IPS-15b (cell line): ENCODE measurements around the gene MRPL23.

ENCODE experiments used
- H3K27me3 ChIP-seq: one replicate; pipeline ENCODE4 v1.6.1; 2013; ENCODE audit warnings: low read length; ENCODE audit not compliant: control insufficient read depth, insufficient read depth
- H3K36me3 ChIP-seq: one replicate; pipeline ENCODE4 v1.6.1; 2013; ENCODE audit warnings: low read length; ENCODE audit not compliant: control insufficient read depth, insufficient read depth
- H3K4me1 ChIP-seq: one replicate; pipeline ENCODE4 v1.6.1; 2013; ENCODE audit warnings: mild to moderate bottlenecking, low read length; ENCODE audit not compliant: control insufficient read depth, insufficient read depth
- H3K4me3 ChIP-seq: one replicate; pipeline ENCODE4 v1.5.1; 2013; ENCODE audit warnings: low read depth, low read length
- H3K9ac ChIP-seq: one replicate; pipeline ENCODE4 v1.6.1; 2013; ENCODE audit warnings: low read depth, mild to moderate bottlenecking, low read length
- H3K9me3 ChIP-seq: one replicate; pipeline ENCODE4 v1.6.1; 2013; ENCODE audit warnings: mild to moderate bottlenecking, low read length; ENCODE audit not compliant: control insufficient read depth, insufficient read depth

Gene MRPL23

DNA sequence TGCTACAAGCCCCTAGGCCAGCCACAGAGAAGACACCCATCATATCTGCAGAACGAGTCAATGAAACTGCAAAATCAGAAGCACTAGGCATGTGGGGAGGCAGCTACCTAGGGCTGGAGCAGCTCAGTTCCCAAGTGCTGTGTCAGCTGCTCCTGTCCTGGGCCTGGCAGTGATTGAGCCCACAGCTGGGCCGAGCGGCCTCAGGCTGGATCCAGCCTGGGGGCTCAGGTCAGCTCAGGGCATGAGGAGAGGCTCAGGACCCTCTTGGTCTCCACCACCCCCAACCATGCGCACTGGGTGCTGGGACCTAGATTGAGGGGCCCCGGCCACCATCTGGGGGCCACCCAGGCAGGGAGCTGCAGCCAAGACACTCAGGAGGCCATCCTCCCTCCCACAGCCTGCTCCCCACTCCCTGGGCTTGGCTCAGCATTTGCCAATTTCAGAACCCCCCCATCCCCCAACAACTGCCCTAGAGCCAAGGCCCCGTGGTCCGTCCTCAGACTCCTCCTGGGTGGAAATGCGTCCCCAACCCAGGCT lies 30.1 kb upstream of the MRPL23 start:
- H3K9me3 ChIP-seq, result no peaks in the 10 kb centered on the region
- H3K36me3 ChIP-seq, result no peaks in the 10 kb centered on the region
- no peak overlapping the region for H3K4me3 ChIP-seq
- H3K4me1 ChIP-seq, result no peaks in the 10 kb centered on the region
- no peaks in the 10 kb centered on the region for H3K27me3 ChIP-seq
- H3K9ac ChIP-seq, result peak overlapping the region; percentile 24

DNA sequence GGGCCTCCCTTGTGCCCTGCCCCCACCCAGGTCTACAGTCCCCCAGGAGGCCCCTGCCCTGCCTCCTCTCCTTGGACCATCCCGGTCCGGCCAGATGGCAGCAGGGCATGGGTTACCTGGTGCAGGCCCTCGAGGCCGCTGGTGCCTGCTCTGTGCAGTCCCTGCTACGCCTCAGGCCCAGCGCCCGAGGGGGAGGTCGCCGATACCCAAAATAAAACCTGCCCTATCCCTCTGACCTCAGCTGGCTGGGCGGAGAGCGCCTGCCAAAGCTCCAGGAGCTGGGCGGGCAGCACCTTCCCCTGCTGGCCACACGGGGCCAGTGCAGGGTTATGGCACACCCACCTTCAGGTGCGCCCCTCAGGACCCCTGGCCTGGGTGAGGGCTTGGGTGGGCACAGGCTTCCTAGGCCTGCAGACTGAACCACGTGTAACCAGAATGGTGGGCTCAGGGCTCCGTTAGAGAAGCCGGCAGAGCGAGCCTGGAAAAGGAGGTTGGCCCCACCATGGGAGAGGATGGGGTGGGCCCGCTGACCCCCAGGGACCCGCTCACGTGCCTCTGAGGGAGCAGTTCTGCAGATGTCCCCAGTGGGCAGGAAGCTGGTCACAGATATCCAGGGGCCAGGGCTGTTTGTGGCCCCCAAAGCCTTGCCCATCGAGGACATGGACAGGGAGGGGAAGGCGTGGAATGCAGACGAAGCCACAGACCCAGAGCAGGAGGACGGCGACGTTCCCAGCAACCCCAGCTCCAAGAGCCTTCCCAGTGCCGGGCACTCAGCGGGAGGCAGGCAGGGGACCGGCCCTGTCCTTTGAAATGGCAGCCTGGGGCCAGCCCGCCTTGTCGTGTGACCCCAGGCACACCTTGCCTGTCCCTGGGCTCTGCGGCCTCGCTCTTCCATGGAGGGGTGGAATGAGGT lies 29.4 kb upstream of the MRPL23 start:
- H3K27me3 ChIP-seq, result no peaks in the 10 kb centered on the region
- no peaks in the 10 kb centered on the region for H3K4me1 ChIP-seq
- H3K36me3 ChIP-seq, result no peaks in the 10 kb centered on the region
- H3K4me3 ChIP-seq, result no peak overlapping the region
- no peaks in the 10 kb centered on the region for H3K9me3 ChIP-seq
- H3K9ac ChIP-seq, result peak overlapping the region; percentile 24

DNA sequence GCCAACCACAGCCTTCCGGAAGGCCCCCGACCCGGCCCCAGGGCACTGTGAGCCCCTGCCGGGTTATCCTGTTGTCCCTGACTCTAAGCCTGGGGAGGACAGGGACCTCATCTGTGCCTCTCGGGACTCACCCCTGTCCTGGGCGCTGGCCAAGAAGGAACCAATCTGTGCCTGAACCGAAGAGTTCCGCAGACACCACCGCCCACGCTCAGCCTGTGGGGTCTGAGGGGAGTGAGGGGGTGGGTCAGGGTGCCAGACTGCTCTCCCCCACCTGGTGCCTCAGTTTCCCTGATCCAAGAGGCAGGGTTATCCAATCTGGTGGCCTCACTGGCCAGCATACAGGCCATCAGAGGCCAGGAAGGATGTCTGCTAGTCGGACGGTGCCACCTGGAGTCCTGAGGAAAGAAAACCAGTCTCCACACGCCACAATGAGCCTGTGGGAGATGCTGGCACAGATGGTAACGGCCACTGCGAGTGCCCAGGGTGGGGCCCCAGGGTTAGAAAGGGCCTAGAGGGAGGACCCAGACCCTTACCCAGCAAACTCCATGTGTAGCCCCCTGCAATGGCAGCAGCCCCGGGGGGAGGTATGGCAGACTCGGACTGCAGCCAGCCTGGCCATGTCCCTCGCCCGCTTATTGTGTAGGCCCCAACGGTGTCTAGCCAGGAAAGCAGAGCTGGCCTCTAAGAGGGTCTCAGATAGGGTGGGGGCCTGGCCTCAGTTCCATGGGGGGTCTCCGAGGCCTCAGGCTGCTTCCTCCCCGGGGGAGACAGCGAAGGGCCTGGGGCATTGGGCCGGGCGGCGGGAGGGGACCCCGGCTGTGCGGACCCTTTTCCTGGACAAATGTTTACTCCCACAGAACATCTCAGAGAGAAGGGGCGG lies 28.5 kb upstream of the MRPL23 start:
- H3K9ac ChIP-seq, result no peak overlapping the region
- no peaks in the 10 kb centered on the region for H3K27me3 ChIP-seq
- no peak overlapping the region for H3K4me3 ChIP-seq
- no peaks in the 10 kb centered on the region for H3K4me1 ChIP-seq
- no peaks in the 10 kb centered on the region for H3K9me3 ChIP-seq
- H3K36me3 ChIP-seq, result no peaks in the 10 kb centered on the region

DNA sequence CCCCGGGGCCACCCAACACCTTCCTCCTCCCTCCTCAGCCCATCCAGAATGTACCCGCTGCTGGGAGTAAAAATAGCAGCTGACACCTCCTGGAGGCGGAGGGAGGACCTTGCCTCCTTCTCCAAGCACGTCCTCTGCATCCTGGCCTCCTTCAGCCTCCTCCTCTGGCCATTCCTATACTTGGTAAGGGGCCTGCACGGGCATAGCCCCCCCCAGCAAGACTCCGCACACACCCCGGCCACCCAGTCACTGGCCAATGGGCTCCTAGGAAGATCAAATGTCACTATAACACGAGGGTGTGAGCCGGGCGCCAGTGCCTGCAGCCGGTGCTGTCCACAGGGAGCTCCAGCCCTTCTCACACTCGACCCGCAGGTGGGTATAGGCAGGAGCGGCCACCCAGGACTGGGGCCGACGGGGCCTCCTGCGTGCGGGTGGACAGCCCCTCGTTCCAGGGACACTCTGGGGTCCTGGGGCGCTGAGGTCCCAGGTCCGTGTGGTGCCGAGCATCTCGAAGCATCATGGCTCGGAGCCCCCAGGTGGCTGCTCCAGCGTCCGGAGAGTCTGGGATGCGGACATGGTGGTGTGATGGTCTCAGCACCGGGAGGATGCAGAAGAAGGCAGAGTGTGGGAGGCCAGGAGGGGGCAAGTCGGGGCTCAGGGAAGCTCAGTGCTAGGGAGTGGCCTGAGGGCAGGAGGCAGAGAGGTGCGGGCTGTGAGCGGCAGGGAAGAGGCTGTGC lies 27.6 kb upstream of the MRPL23 start, which contains the start of gene TNNT3:
Gene TNNT3 (plus strand): TSS at position 313 of the 737 bp plus-strand sequence. CDS start 3,172 bp downstream, outside the sequence.
- H3K4me3 ChIP-seq, result no peak within 1 kb of the TSS
- no peak within 1 kb of the TSS for H3K9ac ChIP-seq
- H3K9me3 ChIP-seq, result no peaks in the 10 kb centered on the region
- no peaks in the 10 kb centered on the region for H3K36me3 ChIP-seq
- H3K4me1 ChIP-seq, result no peaks in the 10 kb centered on the region
- H3K27me3 ChIP-seq, result no peaks in the 10 kb centered on the region

DNA sequence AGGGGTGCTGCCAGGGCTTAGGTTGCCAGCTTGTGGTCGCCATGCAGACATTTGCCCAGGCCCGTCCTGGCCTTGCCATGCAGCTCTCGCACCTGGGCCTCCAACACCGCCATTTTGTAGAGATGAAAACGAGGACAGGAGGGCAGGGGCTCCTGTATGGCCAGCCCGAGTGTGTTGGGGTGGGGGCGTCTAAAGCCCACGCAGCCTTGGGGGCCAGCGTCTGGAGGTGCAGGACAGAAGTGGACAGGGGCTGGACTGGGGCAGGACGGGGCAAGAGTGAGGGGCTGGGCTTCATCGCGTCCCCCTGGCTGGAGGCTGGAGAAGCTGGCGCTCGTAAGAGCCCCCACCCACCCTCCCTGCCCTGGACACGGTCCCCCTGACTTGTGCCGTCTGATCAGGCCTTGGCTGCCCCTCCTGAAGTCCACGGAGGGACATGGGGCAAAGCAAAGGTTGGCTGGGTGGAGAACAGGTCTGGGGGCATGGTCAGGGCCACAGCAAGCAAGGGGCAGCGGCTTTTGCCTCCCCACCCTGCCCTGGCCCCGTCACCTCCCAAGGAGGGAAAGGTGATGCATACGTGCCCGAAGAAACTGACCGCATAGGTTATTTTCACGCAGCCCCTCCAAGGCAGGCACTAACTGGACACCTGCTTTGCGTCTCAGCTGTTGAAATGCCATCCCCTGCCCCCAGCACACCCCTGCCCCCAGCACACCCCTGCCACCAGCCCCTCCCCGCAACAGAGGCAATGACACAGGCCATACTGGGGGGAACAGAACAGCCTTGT lies 26.8 kb upstream of the MRPL23 start:
- no peaks in the 10 kb centered on the region for H3K36me3 ChIP-seq
- H3K9me3 ChIP-seq, result no peaks in the 10 kb centered on the region
- H3K4me3 ChIP-seq, result no peak overlapping the region
- no peaks in the 10 kb centered on the region for H3K4me1 ChIP-seq
- H3K9ac ChIP-seq, result no peak overlapping the region
- H3K27me3 ChIP-seq, result no peaks in the 10 kb centered on the region

DNA sequence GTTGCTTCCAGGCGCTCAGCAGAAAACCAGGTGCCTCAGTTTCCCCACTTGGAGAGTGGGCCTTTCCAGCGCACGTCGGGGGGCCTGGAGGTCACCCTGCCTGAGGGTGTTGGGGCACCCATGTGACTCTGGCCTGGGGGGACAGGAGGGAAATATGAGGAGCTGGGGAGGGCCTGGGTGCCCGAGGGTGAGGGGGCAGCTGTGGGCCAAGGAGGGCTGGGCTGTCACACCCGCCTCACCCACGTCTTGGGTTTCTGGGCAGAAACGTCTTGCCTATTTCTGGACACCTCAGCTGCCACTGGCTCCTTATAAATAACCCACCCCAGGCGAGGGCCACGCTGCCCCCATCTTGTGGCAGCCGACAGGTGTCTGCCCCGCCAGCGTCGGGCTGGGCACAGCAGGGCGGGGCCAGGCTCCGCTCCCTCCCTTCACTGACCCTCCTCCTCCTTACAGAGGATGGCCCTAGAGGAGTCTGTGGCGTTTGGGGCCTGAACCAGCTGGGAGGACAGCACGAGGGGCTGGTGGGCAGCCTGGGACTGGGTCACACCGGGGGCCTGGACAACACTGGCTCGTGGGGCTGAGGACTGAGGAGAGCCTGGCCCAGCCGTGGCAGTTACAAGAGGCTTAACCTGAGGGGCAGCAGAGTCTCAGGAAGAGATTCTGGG lies 26.1 kb upstream of the MRPL23 start:
- Histone ChIP-seq H3K4me3 (no peak overlapping the region), H3K4me1 (no peaks in the 10 kb centered on the region), H3K36me3 (no peaks in the 10 kb centered on the region), H3K27me3 (no peaks in the 10 kb centered on the region), H3K9ac (no peak overlapping the region), H3K9me3 (no peaks in the 10 kb centered on the region)

DNA sequence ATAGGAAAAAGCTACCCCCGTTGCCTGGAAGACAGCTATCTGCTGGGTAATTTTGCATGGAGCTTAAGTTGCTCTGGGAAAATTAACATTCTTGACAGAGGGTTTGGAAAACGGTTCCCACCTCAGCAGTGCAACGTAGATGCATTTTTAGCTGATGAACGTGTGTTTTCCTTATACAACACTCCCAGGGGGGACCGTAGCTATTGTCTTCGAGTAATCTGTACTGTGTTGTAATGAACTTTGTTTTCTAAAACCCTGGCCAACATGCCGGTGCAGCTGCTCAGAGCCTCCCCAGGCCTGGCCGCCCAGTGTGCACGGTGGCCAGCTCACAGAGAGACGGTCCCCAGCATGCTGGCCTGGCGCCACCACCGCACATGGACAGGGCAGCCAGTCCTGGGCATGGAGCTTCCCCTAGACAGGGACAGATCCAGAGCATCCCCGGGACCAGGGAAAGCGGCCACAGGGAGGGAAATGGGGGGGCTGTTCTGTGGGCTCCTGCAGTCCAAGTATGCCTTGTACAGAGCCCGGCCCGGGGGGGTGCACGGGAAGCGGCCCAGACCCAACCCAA lies 25.5 kb upstream of the MRPL23 start:
- no peaks in the 10 kb centered on the region for H3K4me1 ChIP-seq
- H3K9ac ChIP-seq, result no peak overlapping the region
- no peak overlapping the region for H3K4me3 ChIP-seq
- no peaks in the 10 kb centered on the region for H3K9me3 ChIP-seq
- H3K27me3 ChIP-seq, result no peaks in the 10 kb centered on the region
- no peaks in the 10 kb centered on the region for H3K36me3 ChIP-seq

DNA sequence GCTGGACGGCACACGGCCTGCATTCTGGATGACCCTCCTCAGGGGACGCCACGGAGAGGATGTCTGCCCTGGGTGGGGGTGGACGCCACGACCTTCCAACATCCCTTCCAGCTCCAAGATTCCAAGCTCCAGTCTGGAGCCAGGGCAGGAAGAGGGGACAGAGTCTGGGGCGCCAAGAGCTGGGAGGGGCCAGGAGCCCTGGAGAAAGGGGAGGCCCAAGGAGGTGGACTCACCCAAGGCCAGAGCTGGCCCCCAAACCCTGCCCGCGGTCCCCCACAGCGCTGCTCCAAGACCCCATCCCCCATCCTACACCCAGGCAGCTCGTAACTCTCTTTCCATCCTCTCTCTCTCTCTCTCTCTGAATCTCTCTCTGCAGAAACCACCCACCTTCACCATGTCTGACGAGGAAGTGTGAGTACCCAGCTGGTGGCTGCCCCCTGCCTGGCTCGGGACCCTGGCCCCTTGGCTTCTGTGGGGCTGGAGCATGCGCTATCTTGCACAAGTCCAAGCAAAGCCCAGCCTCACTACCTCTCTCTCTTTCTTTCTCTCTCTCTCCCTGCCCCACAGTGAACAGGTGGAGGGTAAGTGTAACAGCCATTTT lies 24.6 kb upstream of the MRPL23 start:
- no peaks in the 10 kb centered on the region for H3K4me1 ChIP-seq
- H3K9ac ChIP-seq, result no peak overlapping the region
- no peaks in the 10 kb centered on the region for H3K9me3 ChIP-seq
- no peaks in the 10 kb centered on the region for H3K36me3 ChIP-seq
- no peak overlapping the region for H3K4me3 ChIP-seq
- H3K27me3 ChIP-seq, result no peaks in the 10 kb centered on the region

DNA sequence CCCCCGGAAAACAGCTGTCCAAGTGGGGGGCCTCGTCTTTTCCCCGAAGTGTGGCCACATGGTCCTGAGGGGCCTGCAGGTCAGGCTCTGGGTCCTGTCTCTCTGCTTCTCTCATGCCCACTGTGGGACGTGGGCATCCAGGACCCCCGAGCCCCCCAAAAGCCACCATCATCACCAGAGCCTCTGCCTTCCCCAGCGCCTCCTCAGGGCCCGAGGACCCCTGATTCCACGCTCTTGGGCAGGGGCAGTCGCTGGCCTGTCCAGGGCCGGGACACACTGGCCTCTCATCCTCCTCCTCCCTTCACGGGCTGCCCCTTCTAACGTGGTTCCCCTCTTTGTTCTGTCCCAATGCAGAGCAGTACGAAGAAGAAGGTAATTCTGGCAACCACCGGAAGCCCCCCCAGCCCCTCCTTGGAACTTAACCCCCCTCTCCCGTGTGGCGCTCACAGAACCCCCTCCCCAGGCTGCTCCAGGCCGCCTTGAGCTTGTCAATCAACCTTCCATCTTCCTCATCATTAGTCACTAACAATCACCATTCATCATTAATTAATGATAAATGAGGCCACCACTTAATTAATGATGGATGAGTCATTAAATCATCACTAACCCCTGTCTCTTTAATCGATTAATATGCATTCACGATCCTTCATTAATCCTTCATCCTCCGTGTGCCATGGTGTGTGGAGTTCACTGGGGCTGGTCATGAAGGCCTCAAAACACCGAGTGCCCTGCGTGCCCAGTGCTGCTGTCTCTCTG lies 23.8 kb upstream of the MRPL23 start:
- Histone ChIP-seq H3K4me1 (no peaks in the 10 kb centered on the region), H3K36me3 (no peaks in the 10 kb centered on the region), H3K4me3 (no peak overlapping the region), H3K9me3 (no peaks in the 10 kb centered on the region), H3K27me3 (no peaks in the 10 kb centered on the region), H3K9ac (no peak overlapping the region)
